Fibroblast of lung (primary cell): Measurements from ENCODE around the gene AMFR.

Source experiments
- EZH2 ChIP-seq: IDR thresholded peaks from 2 replicates; pipeline ENCODE4 v1.5.1; 2012; ENCODE audit warnings: low read length, control low read depth, mild to moderate bottlenecking; ENCODE audit errors: missing control alignments
- TF ChIP-seq, protein P1 (sequence below), 2 donors: IDR thresholded peaks in 1 of 2; conservative IDR thresholded peaks in 1 of 2; 1 replicate in 1 of 2; 2 replicates in 1 of 2; pipeline ENCODE4 v1.5.1; 2011 to 2012; ENCODE audit warnings: low read length in 2 of 2, control low read depth in 1 of 2, inconsistent platforms in 1 of 2, low read depth in 1 of 2, mild to moderate bottlenecking in 1 of 2

DNA sequence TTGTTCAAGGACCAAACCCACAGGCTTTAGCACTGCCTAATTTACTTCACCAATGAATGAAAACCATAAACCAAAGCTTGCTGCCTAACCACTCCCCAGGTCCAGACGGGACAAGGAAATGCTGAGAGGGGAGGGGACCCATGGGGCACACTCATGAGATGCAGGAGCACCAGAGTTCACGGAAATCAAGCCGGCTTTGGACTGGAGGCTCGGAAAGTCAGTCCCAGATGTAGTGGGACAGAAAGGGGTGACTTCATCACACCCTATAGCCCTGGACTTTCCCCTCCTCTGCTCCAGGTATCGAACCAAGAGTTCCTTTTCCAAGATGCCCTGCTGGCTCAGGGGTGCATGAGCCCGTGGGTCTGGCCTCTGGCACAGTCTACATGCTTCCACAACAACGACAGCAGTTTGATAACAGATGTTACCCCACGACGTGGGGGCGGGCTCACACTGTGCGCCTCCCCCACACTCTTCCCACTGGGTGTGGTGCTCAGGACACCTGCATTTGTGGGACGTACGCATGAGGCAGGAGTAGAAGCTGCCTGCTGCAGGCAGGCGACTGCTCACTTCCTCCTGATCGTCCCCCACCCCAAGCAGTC is 63.2 kb downstream of the AMFR start:
- TF ChIP-seq, protein P1, sequence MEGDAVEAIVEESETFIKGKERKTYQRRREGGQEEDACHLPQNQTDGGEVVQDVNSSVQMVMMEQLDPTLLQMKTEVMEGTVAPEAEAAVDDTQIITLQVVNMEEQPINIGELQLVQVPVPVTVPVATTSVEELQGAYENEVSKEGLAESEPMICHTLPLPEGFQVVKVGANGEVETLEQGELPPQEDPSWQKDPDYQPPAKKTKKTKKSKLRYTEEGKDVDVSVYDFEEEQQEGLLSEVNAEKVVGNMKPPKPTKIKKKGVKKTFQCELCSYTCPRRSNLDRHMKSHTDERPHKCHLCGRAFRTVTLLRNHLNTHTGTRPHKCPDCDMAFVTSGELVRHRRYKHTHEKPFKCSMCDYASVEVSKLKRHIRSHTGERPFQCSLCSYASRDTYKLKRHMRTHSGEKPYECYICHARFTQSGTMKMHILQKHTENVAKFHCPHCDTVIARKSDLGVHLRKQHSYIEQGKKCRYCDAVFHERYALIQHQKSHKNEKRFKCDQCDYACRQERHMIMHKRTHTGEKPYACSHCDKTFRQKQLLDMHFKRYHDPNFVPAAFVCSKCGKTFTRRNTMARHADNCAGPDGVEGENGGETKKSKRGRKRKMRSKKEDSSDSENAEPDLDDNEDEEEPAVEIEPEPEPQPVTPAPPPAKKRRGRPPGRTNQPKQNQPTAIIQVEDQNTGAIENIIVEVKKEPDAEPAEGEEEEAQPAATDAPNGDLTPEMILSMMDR (conservative IDR thresholded peaks at IDR 0.05 in 1 of 2, IDR thresholded peaks at IDR 0.05 in 1 of 2; ENCODE audit: low read depth in 1 of 2, low read length in 2 of 2), result no peak
- no peak for TF ChIP-seq EZH2
